Lung (tissue), 12 donors: ENCODE data around the gene ANG. TPM values are rescaled to one million over a fixed set of nuclear protein-coding genes. Genes with fewer than 3 reads are reported as not detected.
"Not testable (repeated sequence)": the region's sequence is repeated elsewhere in the genome, so short reads cannot be mapped to it uniquely, and the experiment has no call there.

Experiments
- ATAC-seq: fragments of 200-7000 bp; cut with Tn5 transposase; one replicate; pipeline ENCODE4 v1.9.1; 2020; ENCODE audit warnings: moderate number of reproducible peaks; ENCODE audit not compliant: insufficient read depth, low FRiP score
- DNase-seq, 3 donors: peaks; one replicate each; pipeline ENCODE4 v3.0.0-alpha.2; 2013 to 2017
- H3K27ac ChIP-seq, 2 donors: one replicate each; pipeline ENCODE4 v1.5.1; 2013; ENCODE audit warnings: mild to moderate bottlenecking in 2 of 2, moderate library complexity in 2 of 2, control low read depth in 1 of 2, inconsistent platforms in 1 of 2, low read depth in 1 of 2, low read length in 1 of 2
- H3K27me3 ChIP-seq, 3 donors: one replicate each; pipeline ENCODE4 v1.5.1; 2013; ENCODE audit warnings: low read length in 2 of 3; ENCODE audit not compliant: control insufficient read depth in 3 of 3, insufficient read depth in 3 of 3
- H3K36me3 ChIP-seq, 4 donors: one replicate each; pipeline ENCODE4 v1.5.1; 2013; ENCODE audit warnings: low read length in 4 of 4, mild to moderate bottlenecking in 1 of 4, moderate library complexity in 1 of 4; ENCODE audit not compliant: control insufficient read depth in 4 of 4, insufficient read depth in 4 of 4
- H3K4me1 ChIP-seq, 5 donors: one replicate each; pipeline ENCODE4 v1.5.1; 2013; ENCODE audit warnings: low read length in 5 of 5, mild to moderate bottlenecking in 2 of 5, moderate library complexity in 1 of 5; ENCODE audit not compliant: control insufficient read depth in 5 of 5, insufficient read depth in 5 of 5
- H3K4me3 ChIP-seq: one replicate; pipeline ENCODE4 v1.5.1; 2013; ENCODE audit warnings: mild to moderate bottlenecking, control low read depth, moderate library complexity
- H3K9ac ChIP-seq, 2 donors: one replicate each; pipeline ENCODE4 v1.5.1; 2013; ENCODE audit warnings: low read length in 2 of 2, control low read depth in 1 of 2; ENCODE audit not compliant: insufficient read depth in 1 of 2
- H3K9me3 ChIP-seq, 4 donors: one replicate each; pipeline ENCODE4 v1.5.1; 2013; ENCODE audit warnings: low read length in 3 of 4, mild to moderate bottlenecking in 1 of 4, moderate library complexity in 1 of 4; ENCODE audit not compliant: control insufficient read depth in 4 of 4, insufficient read depth in 3 of 4
- CTCF ChIP-seq: IDR thresholded peaks from 2 replicates; pipeline ENCODE4 v1.5.1; 2012; ENCODE audit warnings: mild to moderate bottlenecking; ENCODE audit errors: control extremely low read depth, extremely low read depth
- WGBS, 2 donors: extraction: QIAGEN DNeasy Blood & Tissue Kit; methylation state at CpG; one replicate each; pipeline ENCODE4 v1.1.7; 2013; 5-methylcytosine and 5-hydroxymethylcytosine counted together
- polyA plus RNA-seq, 2 donors: library from polyadenylated mRNA; stranded (reverse); fragments of 200-250 nt; gene quantifications; one replicate each; pipeline ENCODE4 v1.2.1, GENCODE V29; 2013
- total RNA-seq, 2 donors: library from RNA; depleted of rRNA in 1 of 2; stranded (reverse); fragments of >200 nt in 1 of 2; gene quantifications; one replicate each; pipeline ENCODE4 v1.2.1, GENCODE V29; 2014 to 2021
- donor health status: control.
- donor health status: control.
- donor health status: Bipolar disorder and iron deficiency.
- donor health status: healthy.
- donor health status: DM: yes; HTN: yes; CAD: no.

The ANG gene
- total and polyA plus RNA-seq, 4 donors = 14.0 to 27.5 (median 18.0) TPM

- Histone ChIP-seq H3K9me3 (no peaks in the 10 kb centered on the region), H3K27ac (no peak overlapping the region), H3K4me1 (no peaks in the 10 kb centered on the region), H3K4me3 (no peak overlapping the region), H3K27me3 (no peaks in the 10 kb centered on the region), H3K36me3 (peaks cover 0 to 7% (median 4%) of the 10 kb centered on the region in 4 donors), H3K9ac (no peak overlapping the region)
- DNase-seq (no peak), ATAC-seq (no peak)
- no peak for TF ChIP-seq CTCF
Observed at GRCh38 chr14:20698018-20698329, 9.4 kb downstream of the ANG start.

DNA sequence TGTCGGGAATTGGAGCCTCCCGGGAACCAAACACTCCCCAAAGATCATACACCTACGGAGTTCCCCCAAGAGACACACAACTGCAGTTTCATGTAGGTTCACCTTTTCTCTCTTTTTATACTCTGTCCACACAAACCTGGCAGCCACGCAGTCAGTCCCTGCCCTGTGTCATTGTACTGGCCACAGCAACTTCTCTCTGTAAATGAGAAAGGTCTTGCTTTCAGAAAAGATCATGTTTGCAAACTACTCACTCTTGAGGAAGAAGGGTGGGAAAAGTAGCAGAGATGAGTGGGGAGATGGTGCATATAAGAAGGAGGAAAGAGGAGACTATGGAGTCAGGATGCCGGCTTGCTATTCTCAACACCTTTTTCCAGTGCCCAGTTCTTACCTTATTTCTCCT is 10.4 kb downstream of the ANG start:
- DNase-seq (no peak), ATAC-seq (no peak)
- no peaks in the 10 kb centered on the region for H3K27me3 ChIP-seq
- H3K4me1 ChIP-seq = no peaks in the 10 kb centered on the region
- no peak overlapping the region for H3K4me3 ChIP-seq
- peaks cover 0 to 5% (median under 1%) of the 10 kb centered on the region in 4 donors for H3K36me3 ChIP-seq
- no peak for TF ChIP-seq CTCF
- no peak overlapping the region for H3K27ac ChIP-seq
- H3K9ac ChIP-seq = no peak overlapping the region
- H3K9me3 ChIP-seq = no peaks in the 10 kb centered on the region
- WGBS, 2 donors = 81 to 90% methylated on average over 5 of the region's 5 CpGs

DNA sequence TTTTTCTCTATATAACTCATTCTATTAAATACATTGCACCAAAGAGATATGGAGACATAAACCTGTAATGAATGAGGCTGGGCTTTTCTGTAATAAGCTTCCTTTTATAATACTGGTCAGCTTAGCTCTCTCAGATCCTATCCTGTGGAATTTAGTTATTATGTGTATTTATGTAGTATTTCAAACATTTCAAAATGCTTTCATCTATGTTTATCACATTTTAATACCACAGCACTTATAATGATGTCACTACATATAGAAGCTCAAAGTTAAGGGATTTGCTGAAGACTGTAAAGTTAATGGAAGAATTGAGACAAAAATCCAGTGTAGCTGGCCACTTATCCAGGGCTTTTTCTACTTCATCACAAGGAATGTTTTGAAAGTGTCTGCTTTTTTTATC is 11.4 kb downstream of the ANG start:
- no peak for TF ChIP-seq CTCF
- ATAC-seq (no peak), DNase-seq (no peak)
- H3K9ac ChIP-seq = no peak overlapping the region
- H3K36me3 ChIP-seq = peaks cover 0 to 5% (median 0%) of the 10 kb centered on the region in 4 donors
- H3K4me1 ChIP-seq = no peaks in the 10 kb centered on the region
- H3K27ac ChIP-seq = no peak overlapping the region
- H3K27me3 ChIP-seq = no peaks in the 10 kb centered on the region
- H3K4me3 ChIP-seq = no peak overlapping the region
- no peaks in the 10 kb centered on the region for H3K9me3 ChIP-seq

DNA sequence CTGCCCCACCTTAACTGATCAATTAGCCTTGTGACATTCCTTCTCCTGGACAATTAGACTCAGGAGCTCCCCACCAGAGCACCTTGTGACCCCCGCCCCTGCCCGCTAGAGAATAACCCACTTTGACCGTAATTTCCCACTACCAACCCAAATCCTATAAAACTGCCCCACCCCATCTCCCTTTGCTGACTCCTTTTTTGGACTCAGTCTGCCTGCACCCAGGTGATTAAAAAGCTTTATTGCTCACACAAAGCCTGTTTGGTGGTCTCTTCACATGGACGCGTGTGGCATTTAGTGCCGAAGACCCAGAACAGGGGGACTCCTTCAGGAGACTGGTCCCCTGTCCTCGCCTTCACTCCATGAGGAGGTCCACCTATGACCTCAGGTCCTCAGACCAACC is 12.4 kb downstream of the ANG start:
- not testable (repeated sequence) for H3K27ac ChIP-seq, H3K4me3 ChIP-seq, H3K27me3 ChIP-seq, H3K9me3 ChIP-seq, H3K9ac ChIP-seq, H3K36me3 ChIP-seq, H3K4me1 ChIP-seq, ATAC-seq, DNase-seq
- 94 to 96% methylated on average over 7 of the region's 7 CpGs for WGBS, 2 donors
